Upper lobe of left lung (tissue), 6 donors: ENCODE results near the gene FLT3LG. TPM values are rescaled to one million over a fixed set of nuclear protein-coding genes. Genes with fewer than 3 reads are reported as not detected.

Source experiments
- ATAC-seq, 2 donors: fragments of 200-7000 bp; cut with Tn5 transposase; one replicate each; pipeline ENCODE4 v1.9.1; 2022; ENCODE audit warnings: mild to moderate bottlenecking in 2 of 2, moderate library complexity in 2 of 2; ENCODE audit not compliant: low FRiP score in 2 of 2
- DNase-seq, 2 donors: peaks; one replicate each; pipeline ENCODE4 v3.0.0-alpha.2; 2019 to 2020
- H3K27ac ChIP-seq, 4 donors: fragments of 200-600 bp; sonication (generic); one replicate each; pipeline ENCODE4 v1.5.1; 2016 to 2019
- H3K27me3 ChIP-seq, 4 donors: fragments of 200-600 bp; sonication (generic); one replicate each; pipeline ENCODE4 v1.5.1; 2017 to 2019
- H3K36me3 ChIP-seq, 4 donors: fragments of 200-600 bp; sonication (generic); one replicate each; pipeline ENCODE4 v1.5.1; 2016 to 2019
- H3K4me1 ChIP-seq, 4 donors: fragments of 200-600 bp; sonication (generic); one replicate each; pipeline ENCODE4 v1.5.1; 2018 to 2019
- H3K4me3 ChIP-seq, 4 donors: fragments of 200-600 bp; sonication (generic); one replicate each; pipeline ENCODE4 v1.5.1; 2017 to 2019; ENCODE audit warnings: mild to moderate bottlenecking in 2 of 4, moderate library complexity in 1 of 4
- H3K9me3 ChIP-seq, 4 donors: fragments of 200-600 bp; sonication (generic); one replicate each; pipeline ENCODE4 v1.5.1; 2018 to 2019
- CTCF ChIP-seq, 6 experiments: fragments of 450-650 bp in 4 of 6; fragments of 200-600 bp in 2 of 6; sonication (generic) in 2 of 6; IDR thresholded peaks; one replicate each; pipeline ENCODE4 v1.5.1; 2016 to 2019; ENCODE audit warnings: antibody characterized with exemption in 6 of 6
- EP300 ChIP-seq, 4 donors: sonication (generic); formaldehyde crosslinking; IDR thresholded peaks; one replicate each; pipeline ENCODE4 v1.5.1; 2017; ENCODE audit warnings: antibody characterized with exemption in 4 of 4, control low read depth in 2 of 4
- POLR2A ChIP-seq, 4 donors: fragments of 450-650 bp; IDR thresholded peaks; one replicate each; pipeline ENCODE4 v1.5.1; 2016 to 2017; ENCODE audit warnings: antibody characterized with exemption in 4 of 4, mild to moderate bottlenecking in 2 of 4
- POLR2AphosphoS5 ChIP-seq, 2 donors: sonication (generic); formaldehyde crosslinking; IDR thresholded peaks; one replicate each; pipeline ENCODE4 v1.5.1; 2017; ENCODE audit warnings: antibody characterized with exemption in 2 of 2
- WGBS, 2 donors: methylation state at CpG; one replicate each; pipeline ENCODE4 v1.1.5; 2017 to 2018; 5-methylcytosine and 5-hydroxymethylcytosine counted together
- total RNA-seq, 6 donors: library from RNA; depleted of rRNA in 4 of 6; stranded (reverse); fragments of >200 nt in 4 of 6; gene quantifications; one replicate each; pipeline versions ENCODE4 v1.1.0 to v1.2.1, GENCODE V29; 2016 to 2021
- donor health status: DM: no; HTN: no; CAD: no; lungs with moderate emphysema.
- donor health status: DM: no; HTN: yes; CAD: no; lungs with severe emphysema.

The FLT3LG gene
- total RNA-seq, 6 donors from 2014 or later: 4.3 to 19.9 (median 9.9) TPM

- no peak overlapping the region for H3K4me3 ChIP-seq
- peaks cover 0 to 72% (median 34%) of the 10 kb centered on the region in 4 donors for H3K27me3 ChIP-seq
- H3K9me3 ChIP-seq: no peaks in the 10 kb centered on the region
- no peak overlapping the region for H3K27ac ChIP-seq
- H3K36me3 ChIP-seq: no peaks in the 10 kb centered on the region
- DNase-seq: no peak
- no peak for TF ChIP-seq EP300 (IDR thresholded peaks at IDR 0.05)
- TF ChIP-seq CTCF (IDR thresholded peaks at IDR 0.05): no peak
- no peak for TF ChIP-seq POLR2AphosphoS5 (IDR thresholded peaks at IDR 0.05)
- no peak for TF ChIP-seq POLR2A (IDR thresholded peaks at IDR 0.05)
- H3K4me1 ChIP-seq: peaks cover 0 to 18% (median 10%) of the 10 kb centered on the region in 4 donors
- 90 to 91% methylated on average over 8 to 10 of the region's 10 CpGs for WGBS, 2 donors
- no peak for ATAC-seq
Measured at GRCh38 chr19:49435670-49436069, 38.3 kb upstream of the FLT3LG start.

- Histone ChIP-seq H3K4me3 (no peak overlapping the region), H3K4me1 (peaks cover 2 to 22% (median 13%) of the 10 kb centered on the region in 4 donors), H3K27ac (no peak overlapping the region), H3K36me3 (no peaks in the 10 kb centered on the region), H3K9me3 (no peaks in the 10 kb centered on the region), H3K27me3 (peaks cover 0 to 72% (median 36%) of the 10 kb centered on the region in 4 donors)
- WGBS, 2 donors: 11 to 17% methylated on average over 18 to 29 of the region's 42 CpGs
- TF ChIP-seq EP300 (IDR thresholded peaks at IDR 0.05) (no peak), POLR2A (IDR thresholded peaks at IDR 0.05) (peak in 1 of 4 donors; percentile 12)
- DNase-seq: peak; percentile 42 to 85
- no peak for ATAC-seq
Measured at GRCh38 chr19:49436381-49437017, 37.5 kb upstream of the FLT3LG start.

GRCh38 chr19:49437231-49437630 is 36.8 kb upstream of the FLT3LG start:
- 19 to 23% methylated on average over 7 to 8 of the region's 8 CpGs for WGBS, 2 donors
- ATAC-seq: no peak

GRCh38 chr19:49438261-49438660 is 35.8 kb upstream of the FLT3LG start:
- peaks cover 0 to 56% (median 29%) of the 10 kb centered on the region in 4 donors for H3K27me3 ChIP-seq
- no peaks in the 10 kb centered on the region for H3K36me3 ChIP-seq
- 14 to 17% methylated on average over 6 of the region's 6 CpGs for WGBS, 2 donors
- ATAC-seq: no peak
- TF ChIP-seq POLR2AphosphoS5 (IDR thresholded peaks at IDR 0.05): no peak
- no peak for TF ChIP-seq EP300 (IDR thresholded peaks at IDR 0.05)
- TF ChIP-seq CTCF (IDR thresholded peaks at IDR 0.05): no peak
- no peak for TF ChIP-seq POLR2A (IDR thresholded peaks at IDR 0.05)
- H3K4me3 ChIP-seq: no peak overlapping the region
- H3K27ac ChIP-seq: no peak overlapping the region
- H3K9me3 ChIP-seq: no peaks in the 10 kb centered on the region
- DNase-seq: no peak
- peaks cover 11 to 29% (median 18%) of the 10 kb centered on the region in 4 donors for H3K4me1 ChIP-seq

More at GRCh38 chr19:49437231-49437630, 36.8 kb upstream of the FLT3LG start:
- DNase-seq: no peak
- Histone ChIP-seq H3K9me3 (no peaks in the 10 kb centered on the region), H3K36me3 (no peaks in the 10 kb centered on the region), H3K4me3 (no peak overlapping the region), H3K27ac (no peak overlapping the region), H3K4me1 (peaks cover 7 to 27% (median 18%) of the 10 kb centered on the region in 4 donors), H3K27me3 (peaks cover 0 to 67% (median 37%) of the 10 kb centered on the region in 4 donors)
- TF ChIP-seq EP300 (IDR thresholded peaks at IDR 0.05) (no peak), POLR2AphosphoS5 (IDR thresholded peaks at IDR 0.05) (no peak), CTCF (IDR thresholded peaks at IDR 0.05) (no peak), POLR2A (IDR thresholded peaks at IDR 0.05) (no peak)

GRCh38 chr19:49439836-49440235 is 34.2 kb upstream of the FLT3LG start:
- Histone ChIP-seq H3K4me1 (peaks cover 12 to 25% (median 18%) of the 10 kb centered on the region in 4 donors), H3K9me3 (no peaks in the 10 kb centered on the region), H3K4me3 (no peak overlapping the region), H3K36me3 (no peaks in the 10 kb centered on the region), H3K27me3 (peaks cover 0 to 42% (median 21%) of the 10 kb centered on the region in 4 donors), H3K27ac (no peak overlapping the region)
- DNase-seq (no peak), ATAC-seq (no peak)
- 36 to 49% methylated on average over 6 of the region's 6 CpGs for WGBS, 2 donors
- no peak for TF ChIP-seq EP300 (IDR thresholded peaks at IDR 0.05)
- no peak for TF ChIP-seq POLR2AphosphoS5 (IDR thresholded peaks at IDR 0.05)
- no peak for TF ChIP-seq POLR2A (IDR thresholded peaks at IDR 0.05)
- no peak for TF ChIP-seq CTCF (IDR thresholded peaks at IDR 0.05)
